Adrenal gland (tissue), 12 donors: Measurements from ENCODE around the gene ARL3. TPM values are rescaled to one million over a fixed set of nuclear protein-coding genes. Genes with fewer than 3 reads are reported as not detected.

Source experiments
- DNase-seq, 7 donors: peaks; one replicate each; pipeline ENCODE4 v3.0.0-alpha.2; 2019 to 2020
- H3K27ac ChIP-seq, 5 donors: fragments of 200-600 bp; sonication (generic) in 4 of 5; 1 replicate in 3 of 5; 2 replicates in 2 of 5; pipeline versions ENCODE4 v1.5.1 to v1.8.0; 2016 to 2020; ENCODE audit warnings: mild to moderate bottlenecking in 1 of 5
- H3K27me3 ChIP-seq: fragments of 200-600 bp; 2 replicates; pipeline ENCODE4 v1.8.0; 2021
- H3K36me3 ChIP-seq, 2 donors: fragments of 200-600 bp; replicated peaks in 1 of 2; 1 replicate in 1 of 2; 2 replicates in 1 of 2; pipeline versions ENCODE4 v1.5.1 to v1.8.0; 2018 to 2022
- H3K4me1 ChIP-seq, 2 donors: fragments of 200-600 bp; replicated peaks in 1 of 2; 1 replicate in 1 of 2; 2 replicates in 1 of 2; pipeline versions ENCODE4 v1.5.1 to v1.8.0; 2018 to 2021
- H3K4me3 ChIP-seq, 4 donors: fragments of 200-600 bp; sonication (generic) in 3 of 4; one replicate each; pipeline ENCODE4 v1.5.1; 2016 to 2018
- H3K9me3 ChIP-seq, 3 donors: fragments of 200-600 bp; sonication (generic) in 1 of 3; replicated peaks in 1 of 3; 1 replicate in 2 of 3; 2 replicates in 1 of 3; pipeline versions ENCODE4 v1.5.1 to v1.8.0; 2016 to 2021
- POLR2A ChIP-seq, 2 donors: fragments of 450-650 bp; IDR thresholded peaks; one replicate each; pipeline ENCODE4 v1.6.1; 2017; ENCODE audit warnings: antibody characterized with exemption in 2 of 2, mild to moderate bottlenecking in 2 of 2, moderate library complexity in 1 of 2
- WGBS, 4 donors: extraction: QIAGEN DNeasy Blood & Tissue Kit in 2 of 4; methylation state at CpG; one replicate each; pipeline versions ENCODE4 v1.1.5 to v1.1.7; 2013 to 2017; 5-methylcytosine and 5-hydroxymethylcytosine counted together
- intact Hi-C, 2 donors: fragments of 100-400 bp; cut with DNase I; formaldehyde crosslinking; loops; one replicate each; pipeline versions ENCODE4 v1.14.1 to v1.15.0; 2022 to 2023
- polyA plus RNA-seq, 3 donors: library from polyadenylated mRNA; stranded (reverse); fragments of 200-250 nt in 2 of 3; fragments of 350-450 nt in 1 of 3; fragmentation: Illumina TruSeq in 1 of 3; extraction: RNeasy Lipid Tissue Mini Kit (QIAGEN cat#74804) in 1 of 3; gene quantifications; one replicate each; pipeline ENCODE4 v1.2.3, GENCODE V29; 2013 to 2014
- total RNA-seq, 9 donors: library from RNA; depleted of rRNA in 4 of 9; stranded (reverse); fragments of >200 nt in 4 of 9; fragments of 120-200 nt in 1 of 9; fragmentation: NEBNext Ultra II Directional in 1 of 9; extraction: Animal tissue kit (Norgen Biotek cat#: 25700) in 1 of 9; gene quantifications; one replicate each; pipeline versions ENCODE4 v1.1.0 to v1.2.4, GENCODE V29; 2013 to 2023
- TF ChIP-seq, protein P1 (sequence below), 6 experiments: fragments of 450-650 bp in 4 of 6; fragments of 200-600 bp in 2 of 6; sonication (generic) in 1 of 6; IDR thresholded peaks; 1 replicate in 5 of 6; 2 replicates in 1 of 6; pipeline versions ENCODE4 v1.5.1 to v1.8.0; 2016 to 2021; ENCODE audit warnings: antibody characterized with exemption in 6 of 6, mild to moderate bottlenecking in 2 of 6, moderate library complexity in 1 of 6
- donor health status: healthy with polysubstance abuse.
- donor health status: Bipolar disorder and iron deficiency.
- donor health status: DM: yes; HTN: yes; CAD: no.
- donor health status: DM: no; HTN: no; CAD: no.
- donor health status: DM: no; HTN: no; CAD: no.
- donor health status: DM: yes; HTN: yes; CAD: no.

The ARL3 gene
- total and polyA plus RNA-seq, 12 donors: 4.8 to 20.5 (median 8.8) TPM

DNA sequence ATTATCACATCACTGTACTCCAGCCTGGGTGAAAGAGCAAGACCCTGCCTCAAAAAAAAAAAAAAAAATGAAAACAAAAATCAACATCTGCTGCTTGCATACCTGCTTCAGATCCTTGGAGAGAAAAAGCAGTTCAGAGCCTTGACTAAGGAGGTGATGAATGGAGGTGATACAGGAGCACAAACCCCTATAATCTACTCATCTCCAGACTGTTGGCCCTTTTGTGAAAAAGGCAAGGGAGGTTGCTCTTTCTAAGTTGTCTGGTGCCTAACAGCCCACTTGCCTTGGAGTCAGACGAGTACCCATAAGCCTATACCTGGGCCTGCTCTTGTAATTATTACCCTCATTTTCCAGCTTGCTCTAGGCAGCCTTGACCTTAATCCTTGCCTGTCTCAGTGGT, 1.7 kb upstream of the ARL3 start:
- DNase-seq: no peak
- no peaks in the 10 kb centered on the region for H3K36me3 ChIP-seq
- H3K27me3 ChIP-seq: no peaks in the 10 kb centered on the region
- no peak overlapping the region for H3K4me3 ChIP-seq
- no peaks in the 10 kb centered on the region for H3K9me3 ChIP-seq
- TF ChIP-seq, protein P1, sequence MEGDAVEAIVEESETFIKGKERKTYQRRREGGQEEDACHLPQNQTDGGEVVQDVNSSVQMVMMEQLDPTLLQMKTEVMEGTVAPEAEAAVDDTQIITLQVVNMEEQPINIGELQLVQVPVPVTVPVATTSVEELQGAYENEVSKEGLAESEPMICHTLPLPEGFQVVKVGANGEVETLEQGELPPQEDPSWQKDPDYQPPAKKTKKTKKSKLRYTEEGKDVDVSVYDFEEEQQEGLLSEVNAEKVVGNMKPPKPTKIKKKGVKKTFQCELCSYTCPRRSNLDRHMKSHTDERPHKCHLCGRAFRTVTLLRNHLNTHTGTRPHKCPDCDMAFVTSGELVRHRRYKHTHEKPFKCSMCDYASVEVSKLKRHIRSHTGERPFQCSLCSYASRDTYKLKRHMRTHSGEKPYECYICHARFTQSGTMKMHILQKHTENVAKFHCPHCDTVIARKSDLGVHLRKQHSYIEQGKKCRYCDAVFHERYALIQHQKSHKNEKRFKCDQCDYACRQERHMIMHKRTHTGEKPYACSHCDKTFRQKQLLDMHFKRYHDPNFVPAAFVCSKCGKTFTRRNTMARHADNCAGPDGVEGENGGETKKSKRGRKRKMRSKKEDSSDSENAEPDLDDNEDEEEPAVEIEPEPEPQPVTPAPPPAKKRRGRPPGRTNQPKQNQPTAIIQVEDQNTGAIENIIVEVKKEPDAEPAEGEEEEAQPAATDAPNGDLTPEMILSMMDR (IDR thresholded peaks at IDR 0.05): no peak
- no peak for TF ChIP-seq POLR2A (IDR thresholded peaks at IDR 0.05)
- H3K27ac ChIP-seq: no peak overlapping the region
- intact Hi-C loops: no loop called here
- peaks cover 7 to 46% of the 10 kb centered on the region in 2 donors for H3K4me1 ChIP-seq
- 82 to 100% (median 89%) methylated on average over 1 of the region's 1 CpG for WGBS, 4 donors

DNA sequence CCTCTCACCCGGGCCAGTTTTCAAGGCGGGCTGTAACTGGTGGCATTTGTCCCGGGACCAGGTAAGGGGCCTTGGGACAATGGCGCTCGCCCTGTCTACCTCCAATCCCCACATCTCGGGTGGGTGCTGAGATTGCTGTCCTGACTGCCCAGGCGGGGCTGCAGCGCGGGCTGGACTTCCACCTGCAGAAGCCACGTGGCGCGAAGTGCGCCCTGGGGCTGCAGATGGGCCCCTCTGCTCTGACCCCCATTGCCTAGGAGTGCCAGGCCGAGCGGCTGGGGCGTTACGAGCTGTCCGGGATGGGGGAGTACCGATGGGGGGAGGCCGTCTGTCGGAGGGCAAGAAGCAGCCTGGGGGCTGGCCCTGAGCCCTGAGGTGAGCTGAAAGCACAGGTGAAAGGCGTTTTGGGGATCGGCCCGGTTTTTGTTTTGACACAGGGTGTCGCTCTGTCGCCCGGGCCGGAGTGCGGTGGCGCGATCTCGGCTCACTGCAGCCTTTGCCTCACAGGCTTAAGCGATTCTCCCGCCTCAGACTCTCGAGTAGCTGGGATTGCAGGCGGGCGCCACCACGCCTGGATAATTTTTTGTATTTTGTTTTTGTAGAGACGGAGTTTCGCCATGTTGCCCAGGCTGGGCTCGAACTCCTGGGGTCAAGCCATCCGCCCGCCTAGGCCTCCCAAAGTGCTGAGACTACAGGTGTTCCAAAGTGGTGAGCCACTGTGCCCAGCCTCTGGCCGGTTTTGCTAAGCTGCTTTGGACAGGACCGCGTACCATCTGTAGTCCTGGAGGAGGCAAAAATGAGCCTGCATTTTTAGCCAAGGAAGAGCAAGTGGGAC, 641 bp upstream of the ARL3 start, which contains the start of gene SFXN2:
Gene SFXN2 (plus strand): TSS at position 16 of the 835 bp plus-strand sequence. CDS start 12,001 bp downstream, outside the sequence.
- TF ChIP-seq, protein P1 (IDR thresholded peaks at IDR 0.05): no peak
- peak in 1 of 2 donors; percentile 9 for TF ChIP-seq POLR2A (IDR thresholded peaks at IDR 0.05)
- H3K36me3 ChIP-seq: no peaks in the 10 kb centered on the region
- intact Hi-C loops: no loop called here
- 5 to 28% (median 11%) methylated on average over 10 to 46 of the region's 46 CpGs for WGBS, 4 donors
- H3K27ac ChIP-seq: peak within 1 kb of the TSS; percentile 24 to 85 (median 75)
- no peaks in the 10 kb centered on the region for H3K9me3 ChIP-seq
- H3K4me3 ChIP-seq: peak within 1 kb of the TSS; percentile 49 to 97 (median 82)
- H3K4me1 ChIP-seq: peaks cover 7 to 48% of the 10 kb centered on the region in 2 donors
- DNase-seq: peak in 3 of 7 donors; percentile 36 to 49 (median 44)
- H3K27me3 ChIP-seq: no peaks in the 10 kb centered on the region

DNA sequence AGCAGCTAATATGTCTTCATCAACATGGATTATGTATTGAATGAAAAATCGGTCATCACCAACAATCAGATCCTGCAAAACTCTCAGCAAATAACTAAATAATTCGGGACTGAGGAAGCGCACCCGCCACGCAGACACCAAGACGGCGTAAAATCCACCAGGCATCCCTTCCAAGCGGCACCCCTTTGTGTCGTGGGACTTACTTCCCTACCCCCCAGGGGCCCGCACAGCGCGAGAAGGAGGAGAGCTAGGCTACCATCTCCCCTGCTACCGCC, 721 bp downstream of the ARL3 start:
- Histone ChIP-seq H3K4me3 (peak overlapping the region; percentile 17 to 97 (median 82)), H3K9me3 (no peaks in the 10 kb centered on the region), H3K36me3 (no peaks in the 10 kb centered on the region), H3K27me3 (no peaks in the 10 kb centered on the region), H3K4me1 (peaks cover 0 to 34% of the 10 kb centered on the region in 2 donors), H3K27ac (peak overlapping the region; percentile 24 to 85 (median 75))
- intact Hi-C loops: no loop called here
- TF ChIP-seq POLR2A (IDR thresholded peaks at IDR 0.05): no peak
- TF ChIP-seq, protein P1 (IDR thresholded peaks at IDR 0.05): no peak
- 0 to 1% (median 1%) methylated on average over 5 to 13 of the region's 13 CpGs for WGBS, 4 donors
- peak in 1 of 7 donors; percentile 72 for DNase-seq

DNA sequence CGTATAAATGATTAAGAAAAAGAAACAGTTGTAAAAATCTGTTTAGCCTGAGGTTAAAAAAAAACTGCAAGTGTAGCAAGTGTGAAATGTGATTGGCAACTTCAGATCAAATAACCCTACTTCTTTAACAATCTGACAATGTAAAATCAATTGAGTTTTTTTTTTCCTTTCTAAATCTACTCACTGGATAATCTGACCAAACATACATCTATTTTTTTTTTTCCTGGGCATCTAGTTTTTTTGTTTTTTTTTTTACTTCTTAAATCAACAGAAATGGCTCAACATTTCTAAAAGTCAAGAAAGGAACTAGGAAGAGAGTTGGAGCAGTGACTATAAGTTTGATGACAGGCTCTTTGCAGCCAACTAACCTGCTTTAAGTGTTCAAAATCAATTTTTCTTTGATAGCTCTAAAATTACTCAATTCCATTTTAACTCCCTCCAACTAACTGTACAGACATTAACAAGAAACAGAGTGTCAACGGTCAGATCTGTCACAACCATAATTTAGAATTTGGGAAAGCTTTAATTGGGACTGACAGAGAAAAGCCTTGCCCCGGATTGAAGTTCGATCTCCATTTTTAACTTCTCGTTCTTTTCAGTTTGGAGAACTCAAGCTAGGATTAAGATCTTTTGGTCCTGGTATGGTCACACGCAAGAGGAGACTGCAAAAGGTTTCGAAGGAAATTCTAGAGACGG, 1.2 kb downstream of the ARL3 start:
- intact Hi-C loops: no loop called here
- no peak for DNase-seq
- Histone ChIP-seq H3K9me3 (no peaks in the 10 kb centered on the region), H3K27me3 (no peaks in the 10 kb centered on the region), H3K4me1 (peaks cover 0 to 30% of the 10 kb centered on the region in 2 donors), H3K27ac (peak overlapping the region in 4 of 5 donors; percentile 69 to 85 (median 80)), H3K4me3 (peak overlapping the region in 2 of 4 donors; percentile 86 to 97), H3K36me3 (no peaks in the 10 kb centered on the region)
- TF ChIP-seq, protein P1 (IDR thresholded peaks at IDR 0.05): no peak
- TF ChIP-seq POLR2A (IDR thresholded peaks at IDR 0.05): no peak
- 6 to 11% (median 10%) methylated on average over 8 of the region's 8 CpGs for WGBS, 4 donors
